Keratinocyte (primary cell): ENCODE measurements around the gene LRP10. TPM values are rescaled to one million over a fixed set of nuclear protein-coding genes. Genes with fewer than 3 reads are reported as not detected.

ENCODE experiments used
- DNase-seq: peaks from one replicate; pipeline ENCODE4 v3.0.0-alpha.2; 2011; ENCODE audit warnings: low read depth, missing footprints, low spot score
- FAIRE-seq: peaks from 2 replicates; lab custom pipeline; 2011; peaks lifted over from hg19 to GRCh38; lab: Jason Lieb, UNC
- H2AFZ ChIP-seq: 2 replicates; pipeline ENCODE4 v1.6.0; 2012; ENCODE audit warnings: low read length, control low read depth, inconsistent platforms; ENCODE audit not compliant: control insufficient read depth
- H3K27ac ChIP-seq: 2 replicates; pipeline ENCODE4 v1.5.1; 2011; ENCODE audit warnings: low read length; ENCODE audit not compliant: control insufficient read depth, insufficient read depth
- H3K27me3 ChIP-seq: 3 replicates; pipeline ENCODE4 v1.6.0; 2011; ENCODE audit warnings: low read length; ENCODE audit not compliant: control insufficient read depth, insufficient read depth; ENCODE audit errors: extremely low read depth
- H3K36me3 ChIP-seq, 2 experiments: 2 replicates in 1 of 2; 3 replicates in 1 of 2; pipeline ENCODE4 v1.5.1; 2011; ENCODE audit warnings: low read length in 2 of 2, mild to moderate bottlenecking in 1 of 2; ENCODE audit not compliant: control insufficient read depth in 2 of 2, insufficient read depth in 2 of 2; ENCODE audit errors: extremely low read depth in 1 of 2
- H3K4me1 ChIP-seq: 3 replicates; pipeline ENCODE4 v1.5.1; 2011; ENCODE audit warnings: low read length; ENCODE audit not compliant: control insufficient read depth, insufficient read depth; ENCODE audit errors: extremely low read depth
- H3K4me2 ChIP-seq: 3 replicates; pipeline ENCODE4 v1.6.0; 2011; ENCODE audit warnings: low read depth, low read length; ENCODE audit not compliant: control insufficient read depth, insufficient read depth; ENCODE audit errors: extremely low read depth
- H3K4me3 ChIP-seq, 3 experiments: fragments of 200-600 bp in 1 of 3; sonication (generic) in 1 of 3; 2 replicates in 2 of 3; 3 replicates in 1 of 3; pipeline ENCODE4 v1.5.1; 2011 to 2016; ENCODE audit warnings: low read length in 3 of 3, mild to moderate bottlenecking in 3 of 3, control low read depth in 2 of 3, inconsistent platforms in 1 of 3, low read depth in 1 of 3, mixed read lengths in 1 of 3, mixed run types in 1 of 3, moderate library complexity in 1 of 3; ENCODE audit not compliant: control insufficient read depth in 2 of 3, insufficient read depth in 2 of 3; ENCODE audit errors: extremely low read depth in 1 of 3
- H3K79me2 ChIP-seq: 2 replicates; pipeline ENCODE4 v1.6.0; 2012; ENCODE audit warnings: low read length; ENCODE audit not compliant: control insufficient read depth, insufficient read depth
- H3K9ac ChIP-seq: 3 replicates; pipeline ENCODE4 v1.6.0; 2011; ENCODE audit warnings: low read length; ENCODE audit not compliant: control insufficient read depth, insufficient read depth; ENCODE audit errors: extremely low read depth
- H3K9me1 ChIP-seq: 3 replicates; pipeline ENCODE4 v1.6.0; 2011; ENCODE audit warnings: low read length; ENCODE audit not compliant: control insufficient read depth, insufficient read depth; ENCODE audit errors: extremely low read depth
- H3K9me3 ChIP-seq: 2 replicates; pipeline ENCODE4 v1.5.1; 2012; ENCODE audit warnings: low read depth, low read length; ENCODE audit not compliant: control insufficient read depth
- H4K20me1 ChIP-seq: 3 replicates; pipeline ENCODE4 v1.6.0; 2011; ENCODE audit warnings: low read length; ENCODE audit not compliant: control insufficient read depth, insufficient read depth; ENCODE audit errors: extremely low read depth
- EZH2 ChIP-seq: IDR thresholded peaks from one replicate; pipeline ENCODE4 v1.6.1; 2012; ENCODE audit warnings: inconsistent platforms, mild to moderate bottlenecking, low read length, moderate library complexity
- dilution Hi-C: fragments of 300-500 bp; cut with MboI; formaldehyde crosslinking; loops from one replicate; pipeline ENCODE4 v1.7.0; 2020; ENCODE audit warnings: low sequenced_read_pairs; ENCODE audit not compliant: extremely low pct_ligation_motif_present
- polyA plus RNA-seq, 5 experiments: library from polyadenylated mRNA; depleted of rRNA in 3 of 5; stranded (reverse) in 3 of 5; stranded (forward) in 1 of 5; unstranded in 1 of 5; fragments of >200 nt; gene quantifications; 1 replicate in 1 of 5; 2 replicates in 3 of 5; 3 replicates in 1 of 5; pipeline versions ENCODE4 v1.2.1 to v1.2.3, GENCODE V29; 2011 to 2012; ENCODE audit warnings: missing spikeins in 2 of 5, low read depth in 1 of 5, low replicate concordance in 1 of 5
- TF ChIP-seq, protein P1 (sequence below), 3 experiments: IDR thresholded peaks in 1 of 3; conservative IDR thresholded peaks in 1 of 3; optimal IDR thresholded peaks in 1 of 3; 2 replicates in 2 of 3; 3 replicates in 1 of 3; pipeline versions ENCODE3 to v1.5.1; 2011; ENCODE audit warnings: low read length in 3 of 3, mild to moderate bottlenecking in 3 of 3, moderate library complexity in 2 of 3, control low read depth in 1 of 3, inconsistent platforms in 1 of 3; ENCODE audit not compliant: insufficient read depth in 2 of 3; ENCODE audit errors: extremely low read depth in 1 of 3

LRP10 gene
- polyA plus RNA-seq, 1 donor (not counting 4 experiments of a cell fraction or from before 2014, with no cell fraction given) = 36.7 TPM

DNA sequence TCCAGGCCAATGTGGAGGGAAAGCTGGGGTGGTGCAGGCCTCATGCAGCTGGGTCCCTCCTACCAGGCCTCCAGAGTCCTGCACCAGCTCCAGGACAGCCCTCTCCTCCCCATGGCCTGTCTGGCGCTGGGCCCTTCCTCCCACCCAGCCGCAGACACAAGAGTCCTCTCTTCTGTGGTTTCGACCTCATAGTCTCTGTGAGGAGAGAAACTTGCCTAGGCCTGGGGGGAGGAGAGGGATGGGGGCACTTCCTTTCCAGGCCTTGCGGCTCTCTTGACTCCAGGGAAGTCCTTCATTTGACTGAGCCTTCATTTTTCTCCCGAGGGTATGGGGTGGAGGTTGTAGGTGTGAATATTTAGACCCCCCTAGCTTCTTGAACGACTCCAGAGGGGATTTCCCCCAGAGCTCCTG is 32.9 kb upstream of the LRP10 start:
- TF ChIP-seq, protein P1, sequence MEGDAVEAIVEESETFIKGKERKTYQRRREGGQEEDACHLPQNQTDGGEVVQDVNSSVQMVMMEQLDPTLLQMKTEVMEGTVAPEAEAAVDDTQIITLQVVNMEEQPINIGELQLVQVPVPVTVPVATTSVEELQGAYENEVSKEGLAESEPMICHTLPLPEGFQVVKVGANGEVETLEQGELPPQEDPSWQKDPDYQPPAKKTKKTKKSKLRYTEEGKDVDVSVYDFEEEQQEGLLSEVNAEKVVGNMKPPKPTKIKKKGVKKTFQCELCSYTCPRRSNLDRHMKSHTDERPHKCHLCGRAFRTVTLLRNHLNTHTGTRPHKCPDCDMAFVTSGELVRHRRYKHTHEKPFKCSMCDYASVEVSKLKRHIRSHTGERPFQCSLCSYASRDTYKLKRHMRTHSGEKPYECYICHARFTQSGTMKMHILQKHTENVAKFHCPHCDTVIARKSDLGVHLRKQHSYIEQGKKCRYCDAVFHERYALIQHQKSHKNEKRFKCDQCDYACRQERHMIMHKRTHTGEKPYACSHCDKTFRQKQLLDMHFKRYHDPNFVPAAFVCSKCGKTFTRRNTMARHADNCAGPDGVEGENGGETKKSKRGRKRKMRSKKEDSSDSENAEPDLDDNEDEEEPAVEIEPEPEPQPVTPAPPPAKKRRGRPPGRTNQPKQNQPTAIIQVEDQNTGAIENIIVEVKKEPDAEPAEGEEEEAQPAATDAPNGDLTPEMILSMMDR (optimal IDR thresholded peaks at IDR 0.05 in 1 of 3, IDR thresholded peaks at IDR 0.05 in 1 of 3, conservative IDR thresholded peaks at IDR 0.05 in 1 of 3; ENCODE audit: extremely low read depth in 1 of 3, insufficient read depth in 2 of 3, low read length in 3 of 3) = no peak
- no peak for TF ChIP-seq EZH2
- Histone ChIP-seq H3K4me3 (peak overlapping the region; percentile 89 to 99 (median 92)), H3K9me1 (peaks cover 3% of the 10 kb centered on the region), H2AFZ (no peak overlapping the region), H3K4me2 (peak overlapping the region; percentile 95), H3K36me3 (peaks cover 31 to 54% of the 10 kb centered on the region in 2 experiments), H3K79me2 (peaks cover 75% of the 10 kb centered on the region), H3K27ac (peak overlapping the region; percentile 93), H3K9ac (peak overlapping the region; percentile 94), H3K27me3 (no peaks in the 10 kb centered on the region), H3K4me1 (peaks cover 25% of the 10 kb centered on the region), H3K9me3 (no peaks in the 10 kb centered on the region), H4K20me1 (no peaks in the 10 kb centered on the region)
- dilution Hi-C loops = no loop called here
- DNase-seq = no peak
- FAIRE-seq = no peak

DNA sequence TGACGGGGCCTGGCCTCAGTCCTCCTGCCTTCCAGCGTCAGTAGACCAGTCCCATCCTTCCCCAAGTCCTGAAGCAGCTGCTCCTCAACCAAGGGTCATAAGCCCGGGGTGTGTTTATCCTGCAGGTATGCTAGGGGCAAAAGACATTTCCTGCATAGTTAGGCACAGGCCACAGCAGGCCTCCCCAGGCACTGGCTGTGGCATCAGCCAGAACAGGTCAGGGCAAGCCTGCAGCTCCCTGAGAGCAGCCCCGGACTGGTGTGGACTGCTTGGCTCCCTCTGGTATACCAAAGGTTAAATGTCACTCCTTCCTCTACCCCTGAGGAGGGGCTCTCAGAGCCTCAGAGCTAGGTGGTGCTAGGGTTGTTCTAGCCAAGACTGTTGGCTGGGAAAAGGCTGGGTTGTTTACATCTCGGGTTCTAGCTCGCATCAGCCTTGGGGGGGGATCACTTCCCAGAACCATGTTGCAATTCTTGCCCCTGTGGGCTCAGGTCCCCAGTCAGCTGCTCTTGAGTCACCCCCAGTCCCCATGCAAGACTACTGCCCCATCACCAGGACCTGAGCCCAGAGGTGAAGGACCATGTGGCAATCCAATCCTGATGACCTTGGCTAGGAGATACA is 32.3 kb upstream of the LRP10 start:
- H3K4me1 ChIP-seq = peaks cover 25% of the 10 kb centered on the region
- H4K20me1 ChIP-seq = no peaks in the 10 kb centered on the region
- peak overlapping the region; percentile 94 for H3K9ac ChIP-seq
- DNase-seq = peak; percentile 86
- H3K36me3 ChIP-seq = peaks cover 27 to 54% of the 10 kb centered on the region in 2 experiments
- H3K9me3 ChIP-seq = no peaks in the 10 kb centered on the region
- no peaks in the 10 kb centered on the region for H3K27me3 ChIP-seq
- peak overlapping the region; percentile 89 to 99 (median 92) for H3K4me3 ChIP-seq
- H3K27ac ChIP-seq = peak overlapping the region; percentile 93
- TF ChIP-seq, protein P1 (optimal IDR thresholded peaks at IDR 0.05 in 1 of 3, IDR thresholded peaks at IDR 0.05 in 1 of 3, conservative IDR thresholded peaks at IDR 0.05 in 1 of 3; ENCODE audit: extremely low read depth in 1 of 3, insufficient read depth in 2 of 3, low read length in 3 of 3) = no peak
- no peak for TF ChIP-seq EZH2
- dilution Hi-C loops = no loop called here
- H3K4me2 ChIP-seq = peak overlapping the region; percentile 95
- peaks cover 76% of the 10 kb centered on the region for H3K79me2 ChIP-seq
- FAIRE-seq = peak; percentile 85
- H2AFZ ChIP-seq = no peak overlapping the region
- peaks cover 3% of the 10 kb centered on the region for H3K9me1 ChIP-seq
